Medulla oblongata (tissue), 1 donor: ENCODE data around the gene SERPINE1.

Experiments used
- DNase-seq: peaks from one replicate; pipeline ENCODE4 v3.0.0-alpha.2; 2015; ENCODE audit errors: extremely low spot score

Gene SERPINE1

DNA sequence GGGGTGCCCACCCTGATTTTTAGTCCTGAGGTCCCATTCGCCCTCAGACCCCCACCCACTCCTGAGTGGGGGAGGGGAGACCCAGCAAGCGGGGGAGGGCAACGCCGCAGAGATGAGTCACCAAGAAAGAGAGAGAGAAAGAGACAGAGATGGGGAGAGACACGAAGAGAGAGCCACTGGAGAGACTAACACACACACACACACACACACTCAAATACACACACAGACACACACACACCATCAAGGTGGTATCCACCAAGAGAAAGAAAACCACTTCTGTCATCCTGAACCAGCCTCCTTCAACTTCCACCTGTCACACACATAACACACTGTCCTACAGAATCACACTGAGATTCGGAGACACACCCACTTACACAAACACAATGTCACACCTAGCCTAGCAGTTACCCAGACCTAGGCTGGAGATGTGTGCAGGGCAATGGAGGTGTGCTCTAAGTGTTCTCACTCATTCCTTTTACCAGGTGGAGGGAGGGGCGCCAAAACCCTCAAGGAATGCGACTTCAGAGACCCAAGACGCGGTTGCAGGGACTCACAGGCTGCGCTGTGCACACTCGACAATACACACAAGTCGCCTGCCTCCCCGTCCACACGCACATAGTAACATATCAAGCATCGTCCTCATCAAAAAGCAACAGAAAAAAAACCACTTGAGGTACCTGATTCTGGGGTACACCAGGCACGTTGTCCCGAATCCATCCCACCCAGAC is 42.4 kb downstream of the SERPINE1 start:
- DNase-seq = no peak

DNA sequence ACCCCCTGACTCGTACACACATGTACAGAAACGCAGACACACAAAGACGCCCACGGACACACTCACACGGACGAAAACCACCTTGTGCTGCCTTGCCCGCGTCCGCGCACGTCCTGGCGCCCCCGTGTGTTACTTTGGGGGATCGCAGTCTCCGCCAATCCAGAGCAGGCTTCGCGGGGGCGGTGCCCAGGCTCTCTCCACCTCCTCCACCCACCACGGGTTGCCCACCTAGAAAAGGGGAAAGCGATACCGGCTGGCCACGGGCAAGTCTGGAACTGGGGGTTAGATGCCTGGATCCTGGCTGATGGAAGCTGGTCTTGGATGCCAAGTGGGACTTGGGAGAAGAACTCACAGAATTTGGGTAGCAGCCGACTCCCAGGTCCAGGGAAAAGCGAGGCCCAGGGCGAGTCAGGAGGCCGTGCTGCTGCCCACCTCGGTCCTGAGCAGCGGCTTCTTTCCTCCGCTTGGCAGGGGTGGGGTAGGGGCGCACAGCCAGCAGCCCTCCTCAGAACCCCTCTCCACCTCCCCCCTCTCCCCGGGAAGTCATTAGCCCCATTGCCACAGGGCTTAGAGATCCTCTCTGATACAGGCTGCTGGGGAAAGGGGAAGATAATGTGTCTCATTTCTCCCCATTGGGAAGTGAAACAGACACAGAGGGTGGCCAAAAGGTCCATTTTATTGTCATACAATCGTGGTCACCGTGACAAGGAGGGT is 43.1 kb downstream of the SERPINE1 start:
- DNase-seq = peak; percentile 41

DNA sequence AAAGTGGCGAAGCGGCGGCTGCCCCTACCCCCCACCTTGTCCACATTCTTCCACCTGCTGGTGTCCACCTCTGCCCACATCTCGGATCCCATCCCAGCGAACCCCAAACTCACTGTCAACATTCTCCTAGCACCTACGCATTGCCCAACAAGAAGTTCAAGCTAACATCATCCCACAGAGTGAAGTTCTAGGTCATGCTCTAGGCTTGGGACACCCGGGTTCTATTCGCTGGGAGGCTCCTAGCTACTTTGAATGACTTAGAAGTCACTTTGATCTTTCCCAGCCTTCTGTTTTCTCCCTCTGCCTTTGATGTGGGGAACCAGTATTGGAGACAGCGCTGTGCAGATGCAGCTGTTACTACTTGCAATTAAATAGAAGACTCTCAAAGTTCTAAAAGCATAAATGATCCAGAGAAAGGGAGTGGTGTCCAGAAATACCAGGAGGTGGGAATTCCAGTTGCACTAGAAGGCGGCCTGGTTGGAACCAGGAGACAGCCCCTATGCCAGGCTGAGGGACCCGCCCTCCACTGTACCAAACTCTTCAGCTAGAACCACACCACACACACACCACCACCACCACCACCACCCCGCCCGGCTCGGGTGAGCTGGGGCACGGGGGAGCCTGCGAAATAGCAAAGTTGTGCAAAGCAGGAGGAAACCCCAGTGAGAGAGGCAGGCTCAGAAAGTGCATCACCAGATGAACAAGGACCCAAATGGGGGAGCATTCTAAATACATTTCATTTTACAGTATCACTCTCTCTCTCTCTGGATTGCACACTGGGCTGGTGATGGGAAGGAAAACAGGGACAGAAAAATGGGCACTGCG is 43.9 kb downstream of the SERPINE1 start:
- DNase-seq = no peak

DNA sequence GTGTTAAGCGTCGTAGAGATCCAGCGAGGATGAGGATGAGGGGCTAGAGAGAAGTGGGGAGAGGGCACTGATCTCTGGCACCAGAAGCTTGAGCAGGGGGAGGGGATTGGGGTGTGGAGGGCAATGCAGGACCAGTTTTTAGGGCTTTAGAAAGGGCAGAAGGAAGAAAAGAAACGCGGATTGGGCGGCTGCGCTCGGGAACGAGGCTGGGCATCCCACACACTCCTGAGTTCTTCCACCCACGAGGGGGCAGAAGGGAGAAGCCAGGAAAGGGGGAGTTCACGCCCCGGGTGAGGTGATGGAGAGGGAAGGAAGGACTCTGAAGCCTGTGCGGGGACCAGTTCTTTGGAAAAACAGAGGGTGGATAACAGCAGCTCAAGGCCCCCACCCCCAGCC is 44.5 kb downstream of the SERPINE1 start:
- no peak for DNase-seq

DNA sequence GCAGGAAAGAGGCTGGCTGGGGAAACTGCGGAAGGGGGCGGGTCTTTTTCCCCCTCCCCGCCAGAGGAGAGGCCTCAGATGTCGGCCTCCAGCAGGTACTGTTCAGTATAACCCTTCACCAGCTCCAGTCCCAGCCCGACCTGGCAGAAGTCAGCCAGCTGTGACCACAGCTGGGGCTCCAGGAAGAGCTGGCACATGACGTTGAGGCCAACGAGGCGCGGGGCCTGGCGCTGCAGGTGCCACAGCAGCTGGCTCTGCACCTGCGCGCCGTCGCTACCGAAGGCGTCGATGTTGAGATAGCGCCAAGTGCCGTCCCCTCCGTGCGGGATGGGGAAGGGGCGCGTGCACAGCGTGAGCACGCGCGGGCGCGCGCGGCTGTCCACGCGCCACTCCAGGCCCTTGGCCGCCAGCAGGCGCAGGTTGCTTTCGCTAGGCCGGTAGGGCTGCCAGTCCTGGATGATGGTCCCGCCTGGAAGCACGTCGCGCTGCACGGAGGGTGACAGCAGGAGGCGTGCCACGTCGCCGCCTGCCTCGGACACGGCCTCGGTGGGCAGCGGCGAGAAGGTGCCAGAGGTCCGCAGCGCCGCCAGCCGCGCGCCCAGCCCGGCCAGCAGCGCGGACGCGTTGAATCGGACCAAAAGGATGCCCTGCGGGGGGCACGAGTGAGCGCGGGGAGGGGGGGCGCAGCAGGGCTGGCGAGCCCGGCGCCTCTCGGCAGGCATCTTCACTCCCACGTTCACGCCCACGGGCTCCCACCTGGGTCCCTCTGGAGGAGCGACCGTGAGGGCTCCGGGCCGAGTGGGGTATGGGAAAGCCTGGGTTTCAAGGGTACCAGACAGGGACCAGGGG is 45.3 kb downstream of the SERPINE1 start:
- no peak for DNase-seq

DNA sequence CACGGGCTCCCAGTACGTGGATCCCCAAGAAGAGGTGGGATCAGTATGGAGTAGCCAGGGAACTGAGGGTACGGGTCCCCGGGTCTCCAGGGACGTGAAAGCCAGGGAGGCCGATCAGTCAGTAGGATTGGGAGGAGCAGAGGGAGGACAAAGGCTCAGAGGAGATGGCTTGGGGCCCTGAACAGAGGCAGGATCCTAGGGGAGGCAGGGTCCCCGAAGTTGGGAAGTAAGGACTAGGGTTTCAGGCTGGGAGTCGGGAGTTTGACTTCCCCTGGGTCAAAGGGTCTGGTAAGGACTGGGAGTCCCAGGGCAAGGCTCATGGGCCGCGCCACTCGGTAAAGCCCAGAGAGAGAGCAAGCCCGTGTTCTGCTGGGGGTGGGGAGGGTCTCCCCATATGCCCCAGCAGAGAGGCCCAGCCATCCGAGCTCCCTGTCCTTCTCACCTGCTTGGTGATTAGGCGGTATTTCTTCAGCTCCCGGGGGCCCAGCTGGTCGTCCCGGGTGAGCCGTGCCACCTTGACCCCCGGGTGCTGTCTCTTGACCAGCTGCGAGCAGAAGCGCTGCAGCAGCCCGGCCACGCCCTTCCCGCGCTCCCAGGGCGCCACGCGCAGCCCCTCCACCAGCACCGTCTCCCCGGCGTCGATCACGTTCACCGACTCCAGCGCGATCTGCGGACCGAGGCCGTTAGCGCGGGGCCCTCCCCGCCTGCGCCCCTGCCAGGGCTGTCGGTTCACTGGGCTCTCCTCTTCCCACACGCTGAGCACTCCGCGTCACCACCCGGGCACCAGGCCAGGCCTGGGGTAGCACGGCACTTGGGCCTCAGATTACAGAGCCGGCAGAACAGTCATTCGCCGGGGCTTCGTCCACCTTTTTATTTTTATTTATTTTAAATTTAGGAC is 46.2 kb downstream of the SERPINE1 start:
- DNase-seq = no peak

DNA sequence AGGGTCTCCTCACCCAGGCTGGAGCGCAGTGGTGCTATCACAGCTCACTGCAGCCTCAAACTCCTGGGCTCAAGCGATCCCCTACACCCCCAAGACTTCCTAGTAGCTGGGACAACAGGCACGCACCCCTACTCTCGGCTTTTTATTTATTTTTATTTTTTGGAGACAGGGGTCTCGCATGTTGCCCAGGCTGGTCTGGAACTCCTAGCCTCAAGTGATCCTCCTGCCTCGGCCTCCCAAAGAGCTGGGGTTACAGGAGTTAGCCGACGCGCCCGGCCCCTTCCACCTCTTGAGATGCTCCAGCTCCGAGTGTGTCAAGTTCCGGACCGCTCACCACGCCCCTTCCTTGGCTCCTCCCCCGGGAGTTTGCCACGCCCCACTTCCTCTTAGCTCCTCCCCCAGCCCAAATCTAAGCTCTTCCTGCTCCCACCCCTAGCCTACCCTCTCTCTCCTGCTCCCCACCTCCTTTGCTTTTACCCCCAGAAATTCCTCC is 46.9 kb downstream of the SERPINE1 start:
- DNase-seq = no peak

DNA sequence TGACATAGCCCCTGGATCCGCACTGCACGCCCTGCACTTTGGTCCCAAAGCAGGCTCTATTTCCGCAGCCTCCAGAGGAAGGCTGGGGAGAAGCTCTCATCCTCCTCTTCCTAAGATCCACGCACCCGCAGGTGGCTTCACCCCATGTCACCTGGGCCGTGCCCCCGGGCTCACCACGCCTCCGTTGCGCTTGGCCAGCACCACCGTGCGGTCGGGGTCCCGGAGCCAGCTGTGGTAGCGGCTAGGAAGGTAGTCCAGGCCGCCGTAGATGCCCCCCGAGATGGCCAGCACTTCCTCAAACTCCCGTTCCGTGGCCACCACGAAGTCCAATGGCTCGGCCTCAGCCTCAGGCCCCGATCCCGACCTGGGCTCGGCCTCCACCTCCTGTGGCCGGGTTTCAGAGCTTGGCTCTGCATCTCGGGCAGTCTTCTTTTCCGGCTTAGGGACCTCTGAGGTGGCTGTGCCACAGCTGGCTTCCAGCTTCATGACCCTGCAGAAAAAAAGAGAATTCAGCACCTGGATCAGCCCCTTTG is 47.5 kb downstream of the SERPINE1 start:
- no peak for DNase-seq

DNA sequence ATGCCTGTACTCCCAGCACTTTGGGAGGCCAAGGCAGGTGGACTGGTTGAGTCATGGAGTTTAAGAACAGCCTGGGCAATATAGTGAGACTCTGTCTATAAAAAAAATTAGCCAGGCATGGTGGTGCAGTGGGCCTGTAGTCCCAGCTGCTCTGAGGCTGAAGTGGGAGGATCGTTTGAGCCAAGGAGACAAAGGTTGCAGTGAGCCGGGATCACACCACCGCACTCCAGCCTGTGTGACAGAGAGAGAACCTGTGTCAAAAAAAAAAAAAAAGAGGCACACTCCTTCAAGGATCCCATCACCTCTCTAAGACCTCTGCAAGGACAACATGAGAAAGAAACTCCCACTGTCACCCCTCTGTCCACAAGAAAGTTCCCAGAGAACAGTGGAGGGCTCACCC is 48.8 kb downstream of the SERPINE1 start:
- no peak for DNase-seq

DNA sequence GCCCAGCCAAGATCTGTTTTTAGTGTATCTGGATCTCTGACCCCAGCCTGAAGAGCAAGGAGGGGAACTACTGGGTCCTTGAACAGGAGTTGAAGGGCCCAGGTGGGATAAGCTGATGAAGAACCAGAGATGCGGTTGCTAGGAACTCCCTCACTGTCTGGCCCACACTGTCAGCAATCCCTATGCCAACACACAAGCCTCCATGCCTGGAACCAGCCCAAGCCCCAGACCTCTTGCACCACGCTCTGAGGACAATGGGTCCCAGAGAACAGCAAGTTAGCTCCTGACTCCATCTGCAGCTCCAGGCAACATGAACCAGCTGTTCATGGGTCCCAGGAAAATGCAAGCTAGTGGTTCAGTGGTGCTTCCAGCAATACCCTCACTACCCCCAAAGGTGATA is 50.7 kb downstream of the SERPINE1 start:
- DNase-seq = no peak

DNA sequence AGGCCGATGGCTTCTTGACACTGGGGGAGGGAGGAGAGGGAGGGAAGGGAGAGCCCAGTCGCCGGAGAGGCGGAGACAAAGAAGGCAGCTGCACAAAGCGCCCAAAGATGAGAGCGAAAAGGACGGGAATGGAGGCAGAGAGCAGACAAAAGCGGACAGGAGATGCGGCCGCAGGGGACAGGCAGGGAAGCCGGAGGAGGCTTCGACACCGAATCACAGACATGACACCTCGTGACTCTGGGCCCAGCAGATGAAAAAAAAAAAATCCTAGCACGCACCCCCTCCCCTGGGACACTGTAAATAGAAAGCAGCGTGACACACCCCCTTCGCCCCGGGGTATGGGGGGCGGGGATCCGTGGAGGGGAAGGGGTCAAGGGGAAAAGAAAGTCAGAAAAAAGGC is 52.2 kb downstream of the SERPINE1 start:
- DNase-seq = no peak

DNA sequence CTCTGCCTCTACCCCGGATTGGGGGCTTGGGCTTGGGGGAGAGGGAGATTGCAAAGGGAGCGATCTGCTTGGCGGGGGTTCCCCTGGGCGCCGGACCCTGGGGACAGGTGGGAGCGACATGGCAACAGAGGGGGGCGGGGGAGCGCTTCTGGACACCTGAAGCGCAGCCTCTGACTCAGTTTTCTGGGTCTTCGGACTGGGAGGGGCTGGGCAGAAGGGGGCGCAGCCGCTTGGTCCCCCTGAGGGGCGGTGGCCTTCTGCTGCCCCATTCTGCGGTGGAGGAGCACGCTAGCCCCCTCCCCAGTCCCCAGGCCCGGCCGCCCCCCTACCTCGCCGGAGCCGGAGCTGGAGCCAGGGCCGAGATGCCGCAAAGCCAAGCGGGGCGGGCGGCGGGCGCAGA is 52.8 kb downstream of the SERPINE1 start:
- DNase-seq = no peak

DNA sequence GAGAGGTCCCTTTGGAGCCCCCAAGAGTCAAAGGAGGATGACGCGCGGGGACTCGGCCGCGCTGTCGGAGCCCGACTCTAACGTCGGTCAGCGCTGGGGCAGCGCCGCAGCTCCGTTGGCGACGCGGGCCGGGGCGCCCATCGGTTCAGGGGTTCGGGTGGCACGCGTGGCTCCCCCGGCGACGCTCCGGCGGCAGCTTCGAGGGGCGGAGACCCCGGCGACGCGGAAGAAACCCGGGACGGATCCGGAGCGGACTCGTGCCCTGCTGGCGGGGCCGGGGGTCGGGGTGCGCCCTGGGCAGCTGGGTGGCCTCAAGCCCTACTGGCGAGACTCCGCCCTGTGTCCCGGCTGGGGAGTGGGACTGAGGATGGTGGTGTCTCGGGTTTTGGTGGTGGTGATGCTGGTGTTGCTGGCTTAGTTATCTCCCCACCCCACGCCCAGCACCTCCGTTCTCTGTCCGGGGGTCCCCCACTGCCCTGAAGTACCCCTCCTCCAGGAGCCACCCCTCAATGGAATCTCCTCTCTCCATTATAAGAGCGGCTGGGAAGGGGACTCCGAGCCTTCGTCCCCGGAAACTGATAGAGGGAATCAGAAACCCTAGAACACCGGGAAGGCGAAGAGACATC is 53.3 kb downstream of the SERPINE1 start, which contains the start of gene NAT16:
NAT16 (minus strand) TSS at position 164 of the 626 bp plus-strand sequence. CDS start 5,486 bp downstream, outside the sequence.
- no peak for DNase-seq

DNA sequence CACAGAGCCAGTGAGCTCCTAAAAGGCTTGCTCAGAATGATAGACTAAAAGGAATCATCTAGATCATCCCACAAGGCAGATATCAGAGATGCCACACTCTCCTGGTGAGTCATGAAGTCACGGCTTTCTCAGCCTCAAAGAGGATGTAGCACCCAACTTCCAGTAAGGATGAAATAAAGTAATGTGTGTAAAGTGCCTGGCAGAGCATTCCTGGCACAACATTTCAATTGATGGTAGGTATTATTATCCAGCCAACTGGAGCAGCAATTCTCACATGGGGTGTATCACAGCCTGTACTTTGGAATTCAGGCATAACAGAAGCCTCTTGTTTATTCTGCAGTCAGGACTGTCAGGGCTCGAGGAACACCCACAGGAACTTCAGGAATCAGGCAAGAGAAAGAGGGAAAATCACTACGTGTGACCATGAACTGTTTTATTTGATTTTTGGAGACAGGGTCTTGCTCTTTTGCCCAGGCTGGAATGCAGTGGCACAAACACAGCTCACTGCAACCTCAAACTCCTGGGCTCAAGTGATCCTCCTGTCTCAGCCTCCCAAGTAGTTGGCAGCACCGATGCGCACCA is 58.4 kb downstream of the SERPINE1 start:
- no peak for DNase-seq

DNA sequence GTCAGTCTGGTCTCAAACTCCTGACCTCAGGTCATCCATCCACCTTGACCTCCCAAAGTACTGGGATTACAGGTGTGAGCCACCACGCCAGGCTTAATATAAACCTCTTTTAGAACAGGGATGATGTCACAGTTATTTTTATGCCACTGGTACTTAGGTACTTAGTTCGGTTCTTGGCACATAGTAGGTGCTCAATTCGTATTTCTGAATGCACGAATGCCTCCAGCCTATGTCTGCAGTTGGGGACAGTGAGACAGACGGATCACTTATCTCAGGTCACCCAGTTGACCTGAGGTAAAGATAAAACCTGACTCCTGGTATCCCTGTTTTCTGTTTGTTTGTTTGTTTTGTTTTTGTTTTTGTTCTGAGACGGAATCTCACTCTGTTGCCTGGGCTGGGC is 59.3 kb downstream of the SERPINE1 start:
- no peak for DNase-seq

DNA sequence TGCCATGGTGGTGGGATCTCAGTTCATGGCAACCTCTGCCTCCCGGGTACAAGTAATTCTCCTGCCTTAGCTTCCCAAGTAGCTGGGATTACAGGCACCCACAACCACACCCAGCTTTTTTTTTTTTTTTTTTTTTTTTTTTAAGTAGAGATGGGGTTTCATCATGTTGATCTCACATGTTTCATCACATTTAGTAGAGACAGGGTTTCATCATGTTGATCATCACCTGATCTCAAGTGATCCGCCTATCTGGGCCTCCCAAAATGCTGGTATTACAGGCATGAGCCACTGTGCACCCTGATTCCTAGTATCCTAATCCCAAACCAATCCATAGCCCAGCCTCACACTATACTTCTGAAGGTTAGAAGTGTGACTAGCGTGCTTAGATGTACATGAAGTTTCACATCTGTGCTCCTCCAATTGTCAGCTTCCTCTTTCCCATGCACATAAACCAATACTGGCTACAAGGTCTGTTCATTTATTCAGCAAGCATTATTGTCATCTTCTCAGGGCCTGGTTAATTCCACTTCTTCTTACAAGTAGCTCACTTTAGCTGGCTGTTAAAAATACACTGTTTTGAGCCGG is 60.0 kb downstream of the SERPINE1 start:
- no peak for DNase-seq
